ENCODE data around the gene MTSS2. TPM values are rescaled to one million over a fixed set of nuclear protein-coding genes. Genes with fewer than 3 reads are reported as not detected.
A peak's percentile ranks its signal among the peaks of the same experiment; 100 is the strongest.

The MTSS2 gene
- polyA plus RNA-seq, 1 of the 3 experiments (the other 2 are of a cell fraction), result 54.1 TPM

- ChIA-PET POLR2A (interaction anchor here (1.8 to 3.0 kb wide), 3 partner anchors 13 to 28 kb away, joined by 5 to 17 read pairs (median 17); no protein-coding TSS in a partner anchor), CTCF (interaction anchor here (0.8 to 4.7 kb wide), 9 partner anchors 11 to 55 kb away, joined by 3 to 29 read pairs (median 6); no protein-coding TSS in a partner anchor)
- H3K36me3 ChIP-seq (replicated peaks in 1 of 2; ENCODE audit: control insufficient read depth in 1 of 2, insufficient read depth in 2 of 2, low read length in 1 of 2), result peaks cover 11 to 12% of the 10 kb centered on the region in 2 experiments
- WGBS (ENCODE audit: low lambda C conversion rate), result 22% methylated on average over 6 of the region's 6 CpGs
- H2AFZ ChIP-seq (ENCODE audit: low read depth), result peak overlapping the region; percentile 64; the same call in 1 of the 2 replicates
- peak overlapping the region; percentile 86 for H3K4me2 ChIP-seq
- peaks cover 31 to 63% of the 10 kb centered on the region in 2 experiments for H3K4me1 ChIP-seq (ENCODE audit: control insufficient read depth in 1 of 2, insufficient read depth in 2 of 2, low read depth in 1 of 2, low read length in 1 of 2)
- H3K9me2 ChIP-seq, result no peaks in the 10 kb centered on the region
- H3F3A ChIP-seq (replicated peaks; ENCODE audit: insufficient read depth), result peaks cover 22% of the 10 kb centered on the region
- H4K20me1 ChIP-seq (ENCODE audit: insufficient read depth), result no peaks in the 10 kb centered on the region
- peak overlapping the region; percentile 24 to 52; a peak in 2 of 4 replicates for H3K4me3 ChIP-seq (ENCODE audit: low read depth in 2 of 2, low read length in 1 of 2)
- peak overlapping the region; percentile 98 to 100 for H3K27ac ChIP-seq (ENCODE audit: low read depth in 2 of 2, low read length in 1 of 2)
- no peaks in the 10 kb centered on the region for H3K9me3 ChIP-seq
- DNase-seq, result peak; percentile 64
- no peaks in the 10 kb centered on the region for H3K27me3 ChIP-seq (ENCODE audit: insufficient read depth)
- H3K79me2 ChIP-seq (ENCODE audit: insufficient read depth), result no peaks in the 10 kb centered on the region
- peak overlapping the region; percentile 72 for H3K9ac ChIP-seq
- TF ChIP-seq IRF3 (IDR thresholded peaks at IDR 0.05; ENCODE audit: low read depth, low read length) (no peak), FOXJ3 (CRISPR knock-in tag; IDR thresholded peaks at IDR 0.05) (no peak), POLR2AphosphoS5 (IDR thresholded peaks at IDR 0.05; ENCODE audit: low read depth, low read length) (no peak), USF2 (IDR thresholded peaks at IDR 0.05; ENCODE audit: borderline replicate concordance, low read depth, low read length) (no peak), NRF1 (IDR thresholded peaks at IDR 0.05; ENCODE audit: low read depth, low read length) (no peak), TCF12 (IDR thresholded peaks at IDR 0.05) (no peak), EZH2phosphoT487 (IDR thresholded peaks at IDR 0.05; ENCODE audit: borderline replicate concordance, low read depth) (no peak), USF1 (IDR thresholded peaks at IDR 0.05; ENCODE audit: borderline replicate concordance, low read depth) (no peak), RXRA (IDR thresholded peaks at IDR 0.05; ENCODE audit: borderline replicate concordance, low read depth) (0 out of 2 replicates have a peak, but pooled peaks have one; percentile 49), FOXM1 (IDR thresholded peaks at IDR 0.05; ENCODE audit: low read depth) (no peak), EP300 (IDR thresholded peaks at IDR 0.05; ENCODE audit: borderline replicate concordance in 1 of 2, low read depth in 1 of 2, low read length in 1 of 2) (0 out of 4 replicates have a peak, but pooled peaks of 1 of the 2 experiments have one; percentile 35), RFX5 (IDR thresholded peaks at IDR 0.05; ENCODE audit: low read length) (no peak), RCOR1 (IDR thresholded peaks at IDR 0.05; ENCODE audit: low read length) (no peak), TEAD4 (IDR thresholded peaks at IDR 0.05; ENCODE audit: borderline replicate concordance, insufficient read depth) (0 out of 2 replicates have a peak, but pooled peaks have one; percentile 16), RAD21 (IDR thresholded peaks at IDR 0.05; ENCODE audit: low read length) (no peak), GABPA (IDR thresholded peaks at IDR 0.05; ENCODE audit: low read depth) (no peak), REST (IDR thresholded peaks at IDR 0.05; ENCODE audit: low read depth, low read length) (no peak), NFIC (IDR thresholded peaks at IDR 0.05; ENCODE audit: borderline replicate concordance) (peak; percentile 79), MEF2A (IDR thresholded peaks at IDR 0.05; ENCODE audit: borderline replicate concordance, low read depth) (no peak), YY1 (IDR thresholded peaks at IDR 0.05; ENCODE audit: low read depth) (no peak), FOSL2 (IDR thresholded peaks at IDR 0.05; ENCODE audit: borderline replicate concordance, low read depth) (no peak), JUND (IDR thresholded peaks at IDR 0.05) (no peak), MAX (IDR thresholded peaks at IDR 0.05; ENCODE audit: low read depth) (peak; percentile 21; the same call in 1 of the 2 replicates), MXI1 (IDR thresholded peaks at IDR 0.05; ENCODE audit: low read depth, low read length) (no peak), GATA2 (CRISPR knock-in tag; IDR thresholded peaks at IDR 0.05) (no peak), CHD2 (IDR thresholded peaks at IDR 0.05; ENCODE audit: low read length, partially characterized antibody) (no peak)
Measured at GRCh38 chr16:70715860-70716357, 30.1 kb upstream of the MTSS2 start.
